SH-SY5Y (cell line): Measurements from ENCODE around the gene PACS1.

Experiments used
- GATA2 ChIP-seq: IDR thresholded peaks from 2 replicates; pipeline ENCODE4 v1.6.1; 2011; ENCODE audit warnings: mild to moderate bottlenecking, low read depth, low read length
- GATA3 ChIP-seq: IDR thresholded peaks from 2 replicates; pipeline ENCODE4 v1.6.1; 2011; ENCODE audit warnings: low read depth, mild to moderate bottlenecking, low read length, moderate library complexity

DNA sequence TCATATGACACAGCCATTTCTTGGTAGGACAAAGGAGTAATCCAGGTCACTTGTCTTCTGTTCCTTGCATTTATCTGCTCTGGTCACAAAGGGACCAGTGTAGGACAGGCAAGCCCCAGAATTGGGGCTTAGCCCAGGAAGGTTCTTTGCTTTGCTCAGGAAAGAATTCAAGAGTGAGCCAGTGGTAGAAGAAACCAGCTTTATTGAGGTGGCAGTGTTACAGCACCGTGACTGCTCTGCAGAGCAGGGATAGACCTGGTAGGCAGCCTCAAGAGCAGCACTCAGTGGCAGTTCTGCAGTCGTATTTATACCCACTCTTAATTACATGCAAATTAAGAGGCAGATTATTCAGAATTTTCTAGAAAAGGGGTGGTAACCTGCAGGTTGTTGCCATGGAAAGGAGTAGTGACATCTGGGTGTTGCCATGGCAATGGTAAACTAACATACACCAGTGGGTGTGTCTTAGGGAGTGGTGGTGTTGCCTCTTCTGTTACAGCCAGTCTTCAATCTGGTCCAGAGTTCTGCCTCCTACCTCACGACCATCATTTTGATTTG, 113.5 kb downstream of the PACS1 start:
- TF ChIP-seq GATA2 (no peak), GATA3 (no peak)
